Endothelial cell of umbilical vein (primary cell): ENCODE results near the gene JCAD. TPM values are rescaled to one million over a fixed set of nuclear protein-coding genes. Genes with fewer than 3 reads are reported as not detected.

Experiments used
- BruUV-seq: library from RNA; stranded (reverse); fragments of 400-500 nt; replicated peaks from 2 replicates; lab custom pipeline; 2021; lab: Mats Ljungman, UMichigan
- CTCF ChIA-PET: fragments of 300-600, 350-600 bp; sonication (Branson Sonifier 250); formaldehyde crosslinking; loops from one replicate; lab custom pipeline; 2021; ENCODE audit warnings: antibody characterized with exemption, inconsistent platforms; lab: Charles Lee
- POLR2A ChIA-PET: fragments of 300-600, 350-600 bp; sonication (Branson Sonifier 250); formaldehyde crosslinking; loops from one replicate; lab custom pipeline; 2021; ENCODE audit warnings: antibody characterized with exemption, inconsistent platforms; lab: Charles Lee
- DNase-seq: peaks from one replicate; pipeline ENCODE4 v3.0.0-alpha.2; 2011; ENCODE audit warnings: low read depth, low spot score
- FAIRE-seq: peaks from 2 replicates; lab custom pipeline; 2011; peaks lifted over from hg19 to GRCh38; lab: Jason Lieb, UNC
- H2AFZ ChIP-seq: 2 replicates; pipeline ENCODE4 v1.6.0; 2012; ENCODE audit warnings: low read depth, low read length, control low read depth, inconsistent platforms
- H3K27ac ChIP-seq: 2 replicates; pipeline ENCODE4 v1.5.1; 2011; ENCODE audit warnings: low read depth, mild to moderate bottlenecking, control low read depth, low read length, moderate library complexity; ENCODE audit not compliant: insufficient read depth
- H3K27me3 ChIP-seq, 2 experiments: 2 replicates each; pipeline versions ENCODE4 v1.6.0 to v1.6.1; 2011; ENCODE audit warnings: low read length in 2 of 2, mixed read lengths in 1 of 2; ENCODE audit not compliant: control insufficient read depth in 2 of 2, insufficient read depth in 2 of 2
- H3K36me3 ChIP-seq, 2 experiments: 2 replicates in 1 of 2; 3 replicates in 1 of 2; pipeline ENCODE4 v1.5.1; 2011; ENCODE audit warnings: low read length in 2 of 2, mild to moderate bottlenecking in 1 of 2, moderate library complexity in 1 of 2; ENCODE audit not compliant: control insufficient read depth in 2 of 2, insufficient read depth in 2 of 2; ENCODE audit errors: extremely low read depth in 1 of 2
- H3K4me1 ChIP-seq: 3 replicates; pipeline ENCODE4 v1.5.1; 2011; ENCODE audit warnings: mild to moderate bottlenecking, low read length; ENCODE audit not compliant: control insufficient read depth, insufficient read depth; ENCODE audit errors: extremely low read depth
- H3K4me2 ChIP-seq: 2 replicates; pipeline ENCODE4 v1.6.1; 2011; ENCODE audit warnings: low read length, control low read depth, mixed read lengths; ENCODE audit not compliant: insufficient read depth
- H3K4me3 ChIP-seq, 3 experiments: fragments of 200-600 bp in 1 of 3; sonication (generic), shearing (Covaris generic) in 1 of 3; replicated peaks in 1 of 3; 2 replicates each; pipeline ENCODE4 v1.5.1; 2011 to 2016; ENCODE audit warnings: control low read depth in 3 of 3, low read length in 3 of 3, mild to moderate bottlenecking in 2 of 3, inconsistent platforms in 1 of 3, low read depth in 1 of 3, moderate library complexity in 1 of 3; ENCODE audit not compliant: insufficient read depth in 1 of 3
- H3K79me2 ChIP-seq: 2 replicates; pipeline ENCODE4 v1.6.0; 2012; ENCODE audit warnings: low read length, inconsistent platforms; ENCODE audit not compliant: control insufficient read depth, insufficient read depth
- H3K9ac ChIP-seq: replicated peaks from 2 replicates; pipeline ENCODE3; 2011; ENCODE audit warnings: low read length, control low read depth; ENCODE audit not compliant: insufficient read depth; ENCODE audit errors: extremely low read depth
- H3K9me1 ChIP-seq: replicated peaks from 3 replicates; pipeline ENCODE4 v1.6.0; 2011; ENCODE audit warnings: mild to moderate bottlenecking, low read length; ENCODE audit not compliant: control insufficient read depth, insufficient read depth; ENCODE audit errors: extremely low read depth
- H3K9me3 ChIP-seq: replicated peaks from 2 replicates; pipeline ENCODE4 v1.5.1; 2012; ENCODE audit warnings: low read length, inconsistent platforms; ENCODE audit not compliant: control insufficient read depth, insufficient read depth
- H4K20me1 ChIP-seq: replicated peaks from 2 replicates; pipeline ENCODE3; 2011; ENCODE audit warnings: mild to moderate bottlenecking, low read length; ENCODE audit not compliant: control insufficient read depth, insufficient read depth; ENCODE audit errors: extremely low read depth
- CTCF ChIP-seq, 2 donors: IDR thresholded peaks; 1 replicate in 1 of 2; 2 replicates in 1 of 2; pipeline ENCODE4 v1.5.1; 2011; ENCODE audit warnings: low read length in 2 of 2, mild to moderate bottlenecking in 2 of 2, moderate library complexity in 2 of 2, control low read depth in 1 of 2, inconsistent platforms in 1 of 2, low read depth in 1 of 2; ENCODE audit not compliant: insufficient read depth in 1 of 2; ENCODE audit errors: extremely low read depth in 1 of 2
- EZH2 ChIP-seq: IDR thresholded peaks from 2 replicates; pipeline ENCODE4 v1.6.1; 2012; ENCODE audit warnings: borderline replicate concordance, low read depth, mild to moderate bottlenecking, moderate library complexity, low read length, inconsistent platforms; ENCODE audit not compliant: severe bottlenecking
- FOS ChIP-seq: IDR thresholded peaks from 2 replicates; pipeline ENCODE4 v1.6.1; 2011; ENCODE audit warnings: mild to moderate bottlenecking, low read length, moderate library complexity, borderline replicate concordance; ENCODE audit not compliant: insufficient read depth
- GATA2 ChIP-seq: IDR thresholded peaks from 2 replicates; pipeline ENCODE4 v1.7.0; 2011; ENCODE audit warnings: low read depth, mild to moderate bottlenecking, moderate library complexity, mixed read lengths, low read length; ENCODE audit not compliant: insufficient read length, insufficient read depth
- JUN ChIP-seq: IDR thresholded peaks from 2 replicates; pipeline ENCODE4 v1.6.1; 2011; ENCODE audit warnings: borderline replicate concordance, low read depth; ENCODE audit not compliant: insufficient read length, insufficient read depth
- MAX ChIP-seq: IDR thresholded peaks from 2 replicates; pipeline ENCODE4 v1.6.1; 2011; ENCODE audit not compliant: insufficient read depth, insufficient read length
- MYC ChIP-seq: IDR thresholded peaks from one replicate; pipeline ENCODE4 v1.6.1; 2011; ENCODE audit warnings: mild to moderate bottlenecking, low read depth, low read length
- POLR2A ChIP-seq: IDR thresholded peaks from 2 replicates; pipeline ENCODE4 v1.6.1; 2012; ENCODE audit warnings: low read depth, mild to moderate bottlenecking, control low read depth, low read length
- POLR2AphosphoS5 ChIP-seq: IDR thresholded peaks from 2 replicates; pipeline ENCODE4 v1.6.1; 2012; ENCODE audit warnings: low read depth, mild to moderate bottlenecking, control low read depth, low read length, moderate library complexity; ENCODE audit not compliant: insufficient read depth
- dilution Hi-C: fragments of 300-500 bp; cut with MboI; formaldehyde crosslinking; loops from one replicate; pipeline ENCODE4 v1.15.0; 2019; ENCODE audit warnings: low sequenced_read_pairs; ENCODE audit not compliant: extremely low pct_ligation_motif_present
- intact Hi-C: fragments of 100-400 bp; cut with micrococcal nuclease; formaldehyde crosslinking; loops from one replicate; pipeline ENCODE4 v1.10.0; 2022
- polyA plus RNA-seq, 4 experiments: library from polyadenylated mRNA; depleted of rRNA in 3 of 4; stranded (reverse) in 3 of 4; unstranded in 1 of 4; fragments of >200 nt; gene quantifications; 2 replicates each; pipeline versions ENCODE4 v1.2.1 to v1.2.3, GENCODE V29; 2011 to 2012; ENCODE audit warnings: missing spikeins in 1 of 4
- total RNA-seq: library from RNA; stranded (reverse); gene quantifications from 2 replicates; pipeline ENCODE4 v1.2.3, GENCODE V29; 2021

Gene JCAD
- total and polyA plus RNA-seq, 2 donors (not counting 3 experiments of a cell fraction or from before 2014, with no cell fraction given): 17.5 to 76.3 TPM

DNA sequence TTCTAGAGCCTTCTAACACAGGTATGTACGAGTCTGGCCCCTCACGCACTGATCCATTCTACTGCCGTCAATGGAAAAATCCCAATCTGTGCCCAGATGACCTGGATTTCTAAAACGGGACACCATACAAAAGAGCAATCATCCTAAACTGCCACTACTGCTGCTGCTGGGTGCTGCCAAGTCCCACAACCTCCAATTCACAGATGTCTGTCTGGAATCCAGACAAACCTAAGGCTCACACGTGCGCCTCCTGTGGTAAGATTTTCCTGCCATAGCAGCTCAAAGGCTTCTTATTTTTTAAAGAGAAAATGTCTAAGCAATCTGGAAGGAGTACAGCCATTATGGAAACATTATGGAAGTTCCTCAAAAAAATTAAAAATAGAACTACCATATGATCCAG is 40.9 kb downstream of the JCAD start:
- DNase-seq (no peak), FAIRE-seq (no peak)
- TF ChIP-seq FOS: no peak
- no peak for TF ChIP-seq CTCF (IDR thresholded peaks at IDR 0.05; ENCODE audit: extremely low read depth in 1 of 2, insufficient read depth in 1 of 2, low read depth in 1 of 2, low read length in 2 of 2)
- no peak for TF ChIP-seq EZH2
- no peak for TF ChIP-seq GATA2
- no peak for TF ChIP-seq MAX
- no peak for TF ChIP-seq MYC
- no peak for TF ChIP-seq POLR2AphosphoS5
- TF ChIP-seq JUN: no peak
- no peak for TF ChIP-seq POLR2A
- no peak overlapping the region for H3K27ac ChIP-seq
- no TSS peak for BruUV-seq
- ChIA-PET CTCF (interaction anchor here (1.3 kb wide), 1 partner anchor 168 kb away, joined by 3 read pairs; no protein-coding TSS in a partner anchor), POLR2A (no interaction called here)
- H4K20me1 ChIP-seq: no peaks in the 10 kb centered on the region
- H3K9me1 ChIP-seq: no peaks in the 10 kb centered on the region
- intact Hi-C loops: no loop called here
- H3K79me2 ChIP-seq: no peaks in the 10 kb centered on the region
- peaks cover 9 to 28% of the 10 kb centered on the region in 2 experiments for H3K36me3 ChIP-seq
- H3K4me3 ChIP-seq: no peak overlapping the region
- dilution Hi-C loops: no loop called here
- no peak overlapping the region for H3K4me2 ChIP-seq
- no peaks in the 10 kb centered on the region for H3K9me3 ChIP-seq
- no peak overlapping the region for H3K9ac ChIP-seq
- H3K4me1 ChIP-seq: no peaks in the 10 kb centered on the region
- no peaks in the 10 kb centered on the region for H3K27me3 ChIP-seq
- H2AFZ ChIP-seq: no peak overlapping the region
